D721Med (cell line): ENCODE results near the gene ZNRF2.
A peak's percentile ranks its signal among the peaks of the same experiment; 100 is the strongest.

Source experiments
- DNase-seq: peaks from one replicate; pipeline ENCODE4 v3.0.0; 2011; ENCODE audit warnings: low spot score; ENCODE audit not compliant: insufficient read length
- FAIRE-seq: peaks from 2 replicates; lab custom pipeline; 2011; peaks lifted over from hg19 to GRCh38; lab: Jason Lieb, UNC
- CTCF ChIP-seq: IDR thresholded peaks from 2 replicates; pipeline ENCODE4 v1.5.1; 2012; ENCODE audit warnings: mild to moderate bottlenecking, control low read depth; ENCODE audit not compliant: insufficient read depth; ENCODE audit errors: missing control alignments

Gene ZNRF2

DNA sequence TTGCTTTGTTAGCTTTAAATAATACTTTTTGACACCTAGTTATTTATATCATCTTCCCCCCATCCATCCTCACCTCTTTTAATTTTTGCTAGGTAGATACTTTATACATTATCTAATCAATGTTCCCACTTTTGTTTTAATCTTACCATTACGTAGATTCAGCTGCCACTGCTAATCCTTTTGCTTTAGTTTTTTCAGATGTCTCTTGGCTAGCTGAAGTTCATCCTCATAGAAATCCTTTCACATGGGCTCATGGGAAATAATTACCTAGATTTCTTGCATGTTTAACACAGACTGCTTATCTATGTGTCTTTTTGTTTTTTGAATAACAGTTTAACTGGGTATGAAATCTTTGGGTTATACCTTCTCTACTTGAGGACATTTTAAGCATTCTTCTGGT, 60.1 kb downstream of the ZNRF2 start:
- FAIRE-seq (peak; percentile 48), DNase-seq (no peak)
- no peak for TF ChIP-seq CTCF

GRCh38 chr7:30347226-30348082, 63.1 kb downstream of the ZNRF2 start:
- TF ChIP-seq CTCF = no peak
- FAIRE-seq (no peak), DNase-seq (no peak)

DNA sequence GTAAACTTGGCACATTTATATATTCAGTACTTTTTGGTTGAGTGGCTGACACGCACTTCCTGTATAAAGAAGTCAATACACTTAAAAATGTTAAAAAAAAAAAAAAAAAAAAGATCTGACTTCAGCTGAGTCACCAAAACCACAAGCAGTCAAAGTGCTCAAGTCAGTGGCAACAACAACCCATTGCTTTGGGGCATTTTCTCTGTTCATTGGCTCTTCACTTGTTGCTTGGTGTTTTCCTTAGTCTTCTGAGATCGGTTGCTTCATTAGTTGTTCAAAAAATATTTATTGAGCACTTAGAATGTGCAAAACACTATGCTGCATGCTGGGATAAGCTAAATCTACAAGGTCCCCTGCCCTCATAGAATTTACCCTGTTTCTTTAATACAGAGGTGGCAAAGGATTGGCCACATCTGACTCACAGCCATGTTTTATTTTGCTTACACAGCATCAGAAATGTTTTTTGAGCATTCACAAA, 63.7 kb downstream of the ZNRF2 start:
- FAIRE-seq = no peak
- TF ChIP-seq CTCF = no peak
- no peak for DNase-seq

- FAIRE-seq = no peak
- TF ChIP-seq CTCF = no peak
- no peak for DNase-seq
Measured at GRCh38 chr7:30349170-30349569, 64.8 kb downstream of the ZNRF2 start.

- TF ChIP-seq CTCF = no peak
- DNase-seq (no peak), FAIRE-seq (no peak)
Measured at GRCh38 chr7:30349816-30350215, 65.4 kb downstream of the ZNRF2 start.

GRCh38 chr7:30351286-30351685, 66.9 kb downstream of the ZNRF2 start:
- no peak for TF ChIP-seq CTCF
- FAIRE-seq (no peak), DNase-seq (no peak)

GRCh38 chr7:30351724-30352123, 67.3 kb downstream of the ZNRF2 start:
- FAIRE-seq (no peak), DNase-seq (no peak)
- TF ChIP-seq CTCF = no peak
